H1 (cell line): ENCODE results near the gene ADCY5. TPM values are rescaled to one million over a fixed set of nuclear protein-coding genes. Genes with fewer than 3 reads are reported as not detected.

Experiments
- CTCF ChIA-PET: fragments of 300-600 bp; sonication (Branson Sonifier 250); formaldehyde crosslinking; loops from one replicate; lab custom pipeline; 2021; ENCODE audit not compliant: partially characterized antibody; lab: Charles Lee
- POLR2A ChIA-PET: fragments of 300-600 bp; sonication (Branson Sonifier 250); formaldehyde crosslinking; loops from one replicate; lab custom pipeline; 2021; ENCODE audit warnings: inconsistent platforms; ENCODE audit not compliant: partially characterized antibody; lab: Charles Lee
- DNase-seq, 2 experiments: peaks; one replicate each; pipeline versions ENCODE4 v3.0.0 to v3.0.0-alpha.2; 2010 to 2022; ENCODE audit warnings: low spot score in 2 of 2, low read depth in 1 of 2, mixed read lengths in 1 of 2
- FAIRE-seq: peaks from 2 replicates; lab custom pipeline; 2011; peaks lifted over from hg19 to GRCh38; lab: Jason Lieb, UNC
- H2AFZ ChIP-seq: 2 replicates; pipeline ENCODE4 v1.8.1; 2012; ENCODE audit warnings: low read length, inconsistent platforms
- H2AK5ac ChIP-seq: 2 replicates; pipeline ENCODE4 v1.6.1; 2013; ENCODE audit warnings: low read depth, low read length
- H2BK120ac ChIP-seq: replicated peaks from 2 replicates; pipeline ENCODE3; 2013; ENCODE audit warnings: low read depth, low read length, inconsistent platforms
- H2BK12ac ChIP-seq: 2 replicates; pipeline ENCODE4 v1.6.1; 2013; ENCODE audit warnings: low read depth, low read length
- H2BK15ac ChIP-seq: 2 replicates; pipeline ENCODE4 v1.6.1; 2013; ENCODE audit warnings: low read length
- H2BK20ac ChIP-seq: 2 replicates; pipeline ENCODE4 v1.6.1; 2013; ENCODE audit warnings: low read length
- H2BK5ac ChIP-seq: 2 replicates; pipeline ENCODE4 v1.6.1; 2013; ENCODE audit warnings: low read depth, low read length
- H3K14ac ChIP-seq: 2 replicates; pipeline ENCODE4 v1.6.1; 2013; ENCODE audit warnings: inconsistent platforms; ENCODE audit not compliant: insufficient read length
- H3K18ac ChIP-seq: 2 replicates; pipeline ENCODE4 v1.6.1; 2013; ENCODE audit warnings: low read length; ENCODE audit errors: extremely low read depth
- H3K23ac ChIP-seq: 2 replicates; pipeline ENCODE4 v1.6.1; 2013; ENCODE audit warnings: inconsistent platforms; ENCODE audit not compliant: insufficient read length
- H3K23me2 ChIP-seq: 2 replicates; pipeline ENCODE4 v1.6.1; 2013; ENCODE audit warnings: low read depth, low read length
- H3K27ac ChIP-seq: 2 replicates; pipeline ENCODE4 v1.6.1; 2011; ENCODE audit warnings: low read depth, low read length, inconsistent platforms
- H3K27me3 ChIP-seq, 4 experiments: replicated peaks in 1 of 4; 1 replicate in 1 of 4; 2 replicates in 3 of 4; pipeline versions ENCODE4 v1.6.1 to v1.8.1; 2011 to 2013; ENCODE audit warnings: low read length in 3 of 4, mild to moderate bottlenecking in 3 of 4, inconsistent platforms in 2 of 4, mixed read lengths in 2 of 4, moderate library complexity in 1 of 4; ENCODE audit not compliant: control insufficient read depth in 3 of 4, insufficient read depth in 3 of 4; ENCODE audit errors: extremely low read depth in 1 of 4
- H3K36me3 ChIP-seq, 4 experiments: 2 replicates each; pipeline versions ENCODE4 v1.6.1 to v1.8.1; 2011 to 2013; ENCODE audit warnings: mild to moderate bottlenecking in 4 of 4, low read length in 3 of 4, moderate library complexity in 2 of 4, control low read depth in 1 of 4, inconsistent platforms in 1 of 4; ENCODE audit not compliant: insufficient read depth in 4 of 4, control insufficient read depth in 2 of 4
- H3K4ac ChIP-seq: replicated peaks from 2 replicates; pipeline ENCODE3; 2013; ENCODE audit warnings: low read length, low read depth, mixed read lengths, inconsistent platforms; ENCODE audit not compliant: insufficient read length
- H3K4me1 ChIP-seq, 4 experiments: replicated peaks in 1 of 4; 1 replicate in 1 of 4; 2 replicates in 3 of 4; pipeline versions ENCODE4 v1.6.1 to v1.8.1; 2011 to 2013; ENCODE audit warnings: low read length in 3 of 4, inconsistent platforms in 2 of 4, mixed read lengths in 1 of 4; ENCODE audit not compliant: insufficient read depth in 4 of 4, control insufficient read depth in 3 of 4
- H3K4me2 ChIP-seq, 2 experiments: 2 replicates each; pipeline versions ENCODE4 v1.6.1 to v1.8.1; 2011 to 2013; ENCODE audit warnings: low read depth in 2 of 2, low read length in 2 of 2, control low read depth in 1 of 2, inconsistent platforms in 1 of 2, mild to moderate bottlenecking in 1 of 2; ENCODE audit not compliant: insufficient read depth in 1 of 2
- H3K4me3 ChIP-seq, 4 experiments: fragments of 200-600, 300-600 bp in 1 of 4; sonication (generic), shearing (Covaris generic), sonication (Bioruptor Twin) in 1 of 4; 2 replicates each; pipeline versions ENCODE4 v1.5.1 to v1.8.1; 2011 to 2016; ENCODE audit warnings: low read length in 4 of 4, low read depth in 3 of 4, control low read depth in 2 of 4, inconsistent platforms in 2 of 4, mild to moderate bottlenecking in 2 of 4, mixed read lengths in 1 of 4, moderate library complexity in 1 of 4; ENCODE audit not compliant: insufficient read depth in 2 of 4; ENCODE audit errors: extremely low read depth in 1 of 4
- H3K56ac ChIP-seq: replicated peaks from 2 replicates; pipeline ENCODE3; 2013; ENCODE audit warnings: low read depth, mild to moderate bottlenecking, mixed read lengths, low read length, inconsistent platforms; ENCODE audit not compliant: insufficient read length
- H3K79me1 ChIP-seq: 2 replicates; pipeline ENCODE4 v1.6.1; 2013; ENCODE audit warnings: low read depth, low read length, control low read depth
- H3K79me2 ChIP-seq, 2 experiments: 2 replicates each; pipeline versions ENCODE4 v1.6.1 to v1.8.1; 2012 to 2013; ENCODE audit warnings: low read length in 2 of 2, mild to moderate bottlenecking in 2 of 2, inconsistent platforms in 1 of 2; ENCODE audit not compliant: insufficient read depth in 2 of 2, control insufficient read depth in 1 of 2
- H3K9ac ChIP-seq, 4 experiments: replicated peaks in 1 of 4; 1 replicate in 1 of 4; 2 replicates in 3 of 4; pipeline versions ENCODE4 v1.6.1 to v1.8.1; 2011 to 2013; ENCODE audit warnings: low read depth in 3 of 4, low read length in 3 of 4, control low read depth in 2 of 4, mild to moderate bottlenecking in 2 of 4, moderate library complexity in 2 of 4, inconsistent platforms in 1 of 4; ENCODE audit errors: extremely low read depth in 1 of 4
- H3K9me3 ChIP-seq, 2 experiments: 2 replicates each; pipeline versions ENCODE4 v1.6.1 to v1.8.1; 2012 to 2013; ENCODE audit warnings: mild to moderate bottlenecking in 2 of 2, moderate library complexity in 2 of 2, control low read depth in 1 of 2, inconsistent platforms in 1 of 2, low read depth in 1 of 2, low read length in 1 of 2, mixed read lengths in 1 of 2; ENCODE audit not compliant: insufficient read depth in 2 of 2
- H4K20me1 ChIP-seq, 2 experiments: replicated peaks in 1 of 2; 2 replicates each; pipeline versions ENCODE3 to v1.8.1; 2011 to 2013; ENCODE audit warnings: inconsistent platforms in 2 of 2, low read length in 2 of 2, mild to moderate bottlenecking in 1 of 2; ENCODE audit not compliant: insufficient read depth in 2 of 2, control insufficient read depth in 1 of 2
- H4K5ac ChIP-seq: 2 replicates; pipeline ENCODE4 v1.6.1; 2013; ENCODE audit warnings: low read length, low read depth, mixed read lengths, inconsistent platforms; ENCODE audit not compliant: insufficient read length
- H4K8ac ChIP-seq: 2 replicates; pipeline ENCODE4 v1.8.0; 2013; ENCODE audit warnings: mild to moderate bottlenecking, moderate library complexity, low read length, inconsistent platforms; ENCODE audit not compliant: insufficient read depth; ENCODE audit errors: extremely low read depth
- H4K91ac ChIP-seq: replicated peaks from 2 replicates; pipeline ENCODE3; 2013; ENCODE audit warnings: low read length, mixed read lengths, inconsistent platforms; ENCODE audit not compliant: insufficient read length
- MAFK ChIP-seq: IDR thresholded peaks from 2 replicates; pipeline ENCODE4 v1.6.1; 2012; ENCODE audit warnings: low read depth, mild to moderate bottlenecking, improper control_type of control experiment, low read length
- POU5F1 ChIP-seq: IDR thresholded peaks from 2 replicates; pipeline ENCODE4 v1.6.1; 2011; ENCODE audit warnings: low read depth, mild to moderate bottlenecking, low read length, moderate library complexity
- TBP ChIP-seq: IDR thresholded peaks from 2 replicates; pipeline ENCODE4 v1.6.1; 2011; ENCODE audit warnings: low read depth, low read length, improper control_type of control experiment
- TCF12 ChIP-seq: IDR thresholded peaks from 2 replicates; pipeline ENCODE4 v1.6.1; 2011; ENCODE audit warnings: low read depth, mild to moderate bottlenecking, low read length
- WGBS, 2 experiments: shearing (Covaris generic) in 1 of 2; methylation state at CpG; one replicate each; pipeline versions ENCODE4 v1.1.6 to v1.1.7; 2013 to 2015; ENCODE audit warnings: low lambda C conversion rate in 2 of 2, mixed read lengths in 2 of 2, inconsistent platforms in 1 of 2, low coverage in 1 of 2, missing lambda C conversion rate in 1 of 2; ENCODE audit not compliant: insufficient replicate concordance in 2 of 2, insufficient coverage in 1 of 2, insufficient read length in 1 of 2; ENCODE audit errors: extremely low coverage in 1 of 2, missing lambda C conversion rate in 1 of 2; 5-methylcytosine and 5-hydroxymethylcytosine counted together
- polyA plus RNA-seq, 7 experiments: library from polyadenylated mRNA; depleted of rRNA in 3 of 7; stranded (reverse) in 5 of 7; unstranded in 2 of 7; fragments of >200 nt in 5 of 7; fragments of 200-250 nt in 2 of 7; gene quantifications; 1 replicate in 5 of 7; 2 replicates in 1 of 7; 4 replicates in 1 of 7; pipeline versions ENCODE4 v1.2.1 to v1.2.3, GENCODE V29; 2011 to 2013; ENCODE audit warnings: missing spikeins in 2 of 7, mixed read lengths in 2 of 7
- total RNA-seq: library from RNA; stranded (reverse); fragmentation: NEBNext Ultra II Directional; extraction: Animal tissue kit (Norgen Biotek cat#: 25700); gene quantifications from 2 replicates; pipeline ENCODE4 v1.2.1, GENCODE V29; 2021
- TF ChIP-seq, protein P1 (sequence below): IDR thresholded peaks from 2 replicates; pipeline ENCODE4 v1.6.1; 2012; ENCODE audit warnings: low read length, inconsistent platforms

ADCY5 gene
- total and polyA plus RNA-seq, 2 of the 8 experiments (the other 6 are each of a cell fraction or from before 2014, with no cell fraction given): 18.9 to 40.8 TPM

- H3K27ac ChIP-seq: no peak overlapping the region
- POLR2A ChIA-PET: interaction anchor here (1.0 kb wide), 1 partner anchor 103 kb away, joined by 6 read pairs; the partner anchor contains the start of gene ADCY5
- no peak for FAIRE-seq
Measured at GRCh38 chr3:123346021-123346420, 102.9 kb downstream of the ADCY5 start.

More at GRCh38 chr3:123346021-123346420, 102.9 kb downstream of the ADCY5 start:
- Histone ChIP-seq H2BK20ac (no peak overlapping the region), H3K4me1 (peaks cover 5 to 19% (median 9%) of the 10 kb centered on the region in 4 experiments; a peak in 6 of 7 replicates), H2BK120ac (no peak overlapping the region), H4K5ac (no peak overlapping the region), H2AFZ (no peak overlapping the region), H4K20me1 (no peaks in the 10 kb centered on the region), H3K14ac (no peak overlapping the region), H3K9ac (no peak overlapping the region), H3K23me2 (no peaks in the 10 kb centered on the region), H3K27me3 (no peaks in the 10 kb centered on the region), H3K36me3 (no peaks in the 10 kb centered on the region), H3K4ac (peak overlapping the region; percentile 61), H3K79me2 (no peaks in the 10 kb centered on the region), H2BK15ac (no peak overlapping the region), H3K4me2 (no peak overlapping the region), H2BK12ac (no peak overlapping the region), H2BK5ac (no peak overlapping the region), H4K8ac (no peak overlapping the region), H3K79me1 (no peaks in the 10 kb centered on the region), H3K9me3 (no peaks in the 10 kb centered on the region), H3K18ac (no peak overlapping the region), H4K91ac (no peak overlapping the region), H3K23ac (no peak overlapping the region), H3K56ac (no peak overlapping the region), H2AK5ac (no peak overlapping the region), H3K4me3 (no peak overlapping the region)
- CTCF ChIA-PET: interaction anchor here (0.9 to 5.0 kb wide), 10 partner anchors 15 to 208 kb away, joined by 3 to 34 read pairs (median 4); partner anchors contain the start of gene ADCY5
- no peak for DNase-seq
- 97% methylated on average over 8 of the region's 8 CpGs; no CpG with 5 or more reads in 1 of the 2 experiments for WGBS, 2 experiments
- TF ChIP-seq, protein P1, sequence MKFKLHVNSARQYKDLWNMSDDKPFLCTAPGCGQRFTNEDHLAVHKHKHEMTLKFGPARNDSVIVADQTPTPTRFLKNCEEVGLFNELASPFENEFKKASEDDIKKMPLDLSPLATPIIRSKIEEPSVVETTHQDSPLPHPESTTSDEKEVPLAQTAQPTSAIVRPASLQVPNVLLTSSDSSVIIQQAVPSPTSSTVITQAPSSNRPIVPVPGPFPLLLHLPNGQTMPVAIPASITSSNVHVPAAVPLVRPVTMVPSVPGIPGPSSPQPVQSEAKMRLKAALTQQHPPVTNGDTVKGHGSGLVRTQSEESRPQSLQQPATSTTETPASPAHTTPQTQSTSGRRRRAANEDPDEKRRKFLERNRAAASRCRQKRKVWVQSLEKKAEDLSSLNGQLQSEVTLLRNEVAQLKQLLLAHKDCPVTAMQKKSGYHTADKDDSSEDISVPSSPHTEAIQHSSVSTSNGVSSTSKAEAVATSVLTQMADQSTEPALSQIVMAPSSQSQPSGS: no peak
- TF ChIP-seq POU5F1 (no peak), MAFK (no peak), TCF12 (no peak), TBP (no peak)
